Activated CD4-positive, alpha-beta memory T cell treated with anti-CD3 and anti-CD28 coated beads, Interleukin-2, amount 10 ng/mL, durations not matched to agents 7 days and 5 days (primary cell): ENCODE results near the gene RELL1. TPM values are rescaled to one million over a fixed set of nuclear protein-coding genes. Genes with fewer than 3 reads are reported as not detected.

Source experiments
- CTCF ChIA-PET: fragments of 350-600 bp; sonication (Branson Sonifier 250); formaldehyde crosslinking; loops from one replicate; lab custom pipeline; 2021; ENCODE audit warnings: antibody characterized with exemption, inconsistent platforms; lab: Charles Lee
- POLR2A ChIA-PET: fragments of 350-600 bp; sonication (Branson Sonifier 250); formaldehyde crosslinking; loops from one replicate; lab custom pipeline; 2021; ENCODE audit warnings: antibody characterized with exemption; lab: Charles Lee
- DNase-seq: peaks from one replicate; pipeline ENCODE4 v3.0.0-alpha.2; 2020
- H3K27ac Mint-ChIP-seq: one replicate; pipeline ENCODE4 v1.8.0; 2021; ENCODE audit warnings: mild to moderate bottlenecking, mixed read lengths
- H3K27me3 Mint-ChIP-seq: one replicate; pipeline ENCODE4 v1.8.0; 2021; ENCODE audit warnings: mixed read lengths
- H3K36me3 Mint-ChIP-seq: one replicate; pipeline ENCODE4 v1.8.0; 2021; ENCODE audit warnings: low read depth, mixed read lengths
- H3K4me1 Mint-ChIP-seq: one replicate; pipeline ENCODE4 v1.8.0; 2021; ENCODE audit warnings: mixed read lengths
- H3K4me3 Mint-ChIP-seq: one replicate; pipeline ENCODE4 v1.8.0; 2021; ENCODE audit warnings: mild to moderate bottlenecking, mixed read lengths
- H3K9me3 Mint-ChIP-seq: one replicate; pipeline ENCODE4 v1.8.0; 2021; ENCODE audit warnings: mixed read lengths
- total RNA-seq, 2 experiments: library from RNA; stranded (reverse); gene quantifications; one replicate each; pipeline ENCODE4 v1.2.3, GENCODE V29; 2021

Gene RELL1
- total RNA-seq, 2 experiments from 2014 or later, result 40.9 to 44.9 TPM

- peaks cover 28% of the 10 kb centered on the region for H3K4me1 Mint-ChIP-seq
- H3K4me3 Mint-ChIP-seq, result peak overlapping the region; percentile 95
These were observed 1.5 kb upstream of the RELL1 start for GRCh38 chr4:37687681-37688080.

GRCh38 chr4:37687194-37687562 lies 1.0 kb upstream of the RELL1 start:
- ChIA-PET POLR2A (interaction anchor here (0.8 to 1.8 kb wide), 4 partner anchors 14 to 204 kb away, joined by 3 to 9 read pairs (median 4); partner anchors contain the start of gene TBC1D1), CTCF (interaction anchor here (1.2 to 1.4 kb wide), 2 partner anchors 35 to 85 kb away, joined by 3 to 13 read pairs; no protein-coding TSS in a partner anchor)
- Mint-ChIP-seq H3K36me3 (peaks cover 25% of the 10 kb centered on the region), H3K4me1 (peaks cover 33% of the 10 kb centered on the region), H3K27ac (no peak overlapping the region), H3K27me3 (peaks cover 4% of the 10 kb centered on the region), H3K4me3 (peak overlapping the region; percentile 95), H3K9me3 (no peaks in the 10 kb centered on the region)
- DNase-seq, result no peak

More at GRCh38 chr4:37687681-37688080, 1.5 kb upstream of the RELL1 start:
- POLR2A ChIA-PET, result interaction anchor here (1.2 to 1.8 kb wide), 3 partner anchors 34 to 204 kb away, joined by 3 to 9 read pairs (median 4); partner anchors contain the start of gene TBC1D1
- Mint-ChIP-seq H3K36me3 (peaks cover 22% of the 10 kb centered on the region), H3K27me3 (peaks cover 4% of the 10 kb centered on the region), H3K9me3 (peaks cover 2% of the 10 kb centered on the region), H3K27ac (no peak overlapping the region)
- CTCF ChIA-PET, result interaction anchor here (1.3 kb wide), 1 partner anchor 18 kb away, joined by 3 read pairs; no protein-coding TSS in a partner anchor
- no peak for DNase-seq

GRCh38 chr4:37685823-37686372 lies 278 bp downstream of the RELL1 start:
- H3K27ac Mint-ChIP-seq, result peak overlapping the region; percentile 96
- ChIA-PET POLR2A (interaction anchor here (0.6 to 1.8 kb wide), 5 partner anchors 9 to 206 kb away, joined by 3 to 9 read pairs (median 4); partner anchors contain the start of genes PGM2 and TBC1D1), CTCF (interaction anchor here (0.8 to 1.4 kb wide), 4 partner anchors 36 to 140 kb away, joined by 3 to 13 read pairs (median 4); partner anchors contain the start of gene PGM2)
- peak overlapping the region; percentile 95 for H3K4me3 Mint-ChIP-seq
- DNase-seq, result peak; percentile 61
- H3K9me3 Mint-ChIP-seq, result no peaks in the 10 kb centered on the region
- H3K4me1 Mint-ChIP-seq, result peaks cover 37% of the 10 kb centered on the region
- peaks cover 4% of the 10 kb centered on the region for H3K27me3 Mint-ChIP-seq
- H3K36me3 Mint-ChIP-seq, result peaks cover 33% of the 10 kb centered on the region

GRCh38 chr4:37685161-37685822 lies 884 bp downstream of the RELL1 start:
- H3K4me1 Mint-ChIP-seq, result peaks cover 40% of the 10 kb centered on the region
- ChIA-PET POLR2A (interaction anchor here (0.9 to 2.6 kb wide), 6 partner anchors 10 to 141 kb away, joined by 3 to 5 read pairs (median 3); partner anchors contain the start of gene PGM2), CTCF (no interaction called here)
- H3K4me3 Mint-ChIP-seq, result peak overlapping the region; percentile 95
- peak; percentile 72 for DNase-seq
- H3K9me3 Mint-ChIP-seq, result no peaks in the 10 kb centered on the region
- peaks cover 39% of the 10 kb centered on the region for H3K36me3 Mint-ChIP-seq
- H3K27ac Mint-ChIP-seq, result peak overlapping the region; percentile 96
- peaks cover 4% of the 10 kb centered on the region for H3K27me3 Mint-ChIP-seq

- H3K36me3 Mint-ChIP-seq, result peaks cover 41% of the 10 kb centered on the region
- no peaks in the 10 kb centered on the region for H3K9me3 Mint-ChIP-seq
- peak overlapping the region; percentile 96 for H3K27ac Mint-ChIP-seq
- H3K4me3 Mint-ChIP-seq, result peak overlapping the region; percentile 95
- no peak for DNase-seq
- peaks cover 42% of the 10 kb centered on the region for H3K4me1 Mint-ChIP-seq
- H3K27me3 Mint-ChIP-seq, result no peaks in the 10 kb centered on the region
- ChIA-PET POLR2A (interaction anchor here (1.3 to 2.6 kb wide), 3 partner anchors 9 to 38 kb away, joined by 3 to 5 read pairs (median 3); no protein-coding TSS in a partner anchor), CTCF (no interaction called here)
These were observed 2.0 kb downstream of the RELL1 start for GRCh38 chr4:37684154-37684553.

GRCh38 chr4:37682701-37683401 lies 3.3 kb downstream of the RELL1 start:
- Mint-ChIP-seq H3K9me3 (no peaks in the 10 kb centered on the region), H3K27ac (peak overlapping the region; percentile 80), H3K36me3 (peaks cover 53% of the 10 kb centered on the region), H3K27me3 (no peaks in the 10 kb centered on the region), H3K4me3 (peak overlapping the region; percentile 66), H3K4me1 (peaks cover 52% of the 10 kb centered on the region)
- ChIA-PET CTCF (interaction anchor here (0.6 to 3.6 kb wide), 2 partner anchors 81 to 637 kb away, joined by 3 to 26 read pairs; no protein-coding TSS in a partner anchor), POLR2A (interaction anchor here (2.6 kb wide), 1 partner anchor 39 kb away, joined by 5 read pairs; no protein-coding TSS in a partner anchor)
- DNase-seq, result no peak

- no peaks in the 10 kb centered on the region for H3K9me3 Mint-ChIP-seq
- H3K4me1 Mint-ChIP-seq, result peaks cover 68% of the 10 kb centered on the region
- CTCF ChIA-PET, result no interaction called here
- no peak overlapping the region for H3K27ac Mint-ChIP-seq
- no peak overlapping the region for H3K4me3 Mint-ChIP-seq
- no peak for DNase-seq
- H3K27me3 Mint-ChIP-seq, result no peaks in the 10 kb centered on the region
- peaks cover 66% of the 10 kb centered on the region for H3K36me3 Mint-ChIP-seq
- POLR2A ChIA-PET, result no interaction called here
These were observed 6.1 kb downstream of the RELL1 start for GRCh38 chr4:37680089-37680488.

GRCh38 chr4:37679301-37679700 lies 6.9 kb downstream of the RELL1 start:
- ChIA-PET CTCF (no interaction called here), POLR2A (no interaction called here)
- Mint-ChIP-seq H3K27me3 (no peaks in the 10 kb centered on the region), H3K36me3 (peaks cover 68% of the 10 kb centered on the region), H3K27ac (no peak overlapping the region), H3K9me3 (no peaks in the 10 kb centered on the region), H3K4me1 (peaks cover 67% of the 10 kb centered on the region), H3K4me3 (no peak overlapping the region)
- DNase-seq, result no peak

GRCh38 chr4:37678624-37679023 lies 7.6 kb downstream of the RELL1 start:
- Mint-ChIP-seq H3K4me1 (peaks cover 70% of the 10 kb centered on the region), H3K36me3 (peaks cover 71% of the 10 kb centered on the region), H3K27me3 (no peaks in the 10 kb centered on the region), H3K9me3 (no peaks in the 10 kb centered on the region), H3K4me3 (no peak overlapping the region), H3K27ac (no peak overlapping the region)
- ChIA-PET CTCF (no interaction called here), POLR2A (no interaction called here)
- no peak for DNase-seq

GRCh38 chr4:37675587-37676290 lies 10.4 kb downstream of the RELL1 start:
- H3K36me3 Mint-ChIP-seq, result peaks cover 62% of the 10 kb centered on the region

GRCh38 chr4:37674439-37674838 lies 11.7 kb downstream of the RELL1 start:
- no peak for DNase-seq
- POLR2A ChIA-PET, result interaction anchor here (1.0 kb wide), 1 partner anchor 11 kb away, joined by 3 read pairs; no protein-coding TSS in a partner anchor
- Mint-ChIP-seq H3K27ac (no peak overlapping the region), H3K27me3 (no peaks in the 10 kb centered on the region), H3K9me3 (peaks cover 8% of the 10 kb centered on the region), H3K4me3 (no peak overlapping the region), H3K36me3 (peaks cover 59% of the 10 kb centered on the region), H3K4me1 (peaks cover 74% of the 10 kb centered on the region)
- CTCF ChIA-PET, result interaction anchor here (1.0 kb wide), 1 partner anchor 72 kb away, joined by 4 read pairs; no protein-coding TSS in a partner anchor

More at GRCh38 chr4:37675587-37676290, 10.4 kb downstream of the RELL1 start:
- peaks cover 8% of the 10 kb centered on the region for H3K9me3 Mint-ChIP-seq
- H3K4me1 Mint-ChIP-seq, result peaks cover 70% of the 10 kb centered on the region
- H3K27me3 Mint-ChIP-seq, result no peaks in the 10 kb centered on the region
- H3K27ac Mint-ChIP-seq, result peak overlapping the region; percentile 22
- H3K4me3 Mint-ChIP-seq, result peak overlapping the region; percentile 6
- ChIA-PET POLR2A (interaction anchor here (0.8 to 2.9 kb wide), 6 partner anchors 9 to 75 kb away, joined by 3 to 8 read pairs (median 3); partner anchors contain the start of gene RELL1), CTCF (no interaction called here)
- peak; percentile 43 for DNase-seq
